Right forelimb (tissue), 1 donor: ENCODE results near the gene PGAM2.

Source experiments
- DNase-seq: peaks from one replicate; pipeline ENCODE4 v3.0.0-alpha.2; 2018

Gene PGAM2

DNA sequence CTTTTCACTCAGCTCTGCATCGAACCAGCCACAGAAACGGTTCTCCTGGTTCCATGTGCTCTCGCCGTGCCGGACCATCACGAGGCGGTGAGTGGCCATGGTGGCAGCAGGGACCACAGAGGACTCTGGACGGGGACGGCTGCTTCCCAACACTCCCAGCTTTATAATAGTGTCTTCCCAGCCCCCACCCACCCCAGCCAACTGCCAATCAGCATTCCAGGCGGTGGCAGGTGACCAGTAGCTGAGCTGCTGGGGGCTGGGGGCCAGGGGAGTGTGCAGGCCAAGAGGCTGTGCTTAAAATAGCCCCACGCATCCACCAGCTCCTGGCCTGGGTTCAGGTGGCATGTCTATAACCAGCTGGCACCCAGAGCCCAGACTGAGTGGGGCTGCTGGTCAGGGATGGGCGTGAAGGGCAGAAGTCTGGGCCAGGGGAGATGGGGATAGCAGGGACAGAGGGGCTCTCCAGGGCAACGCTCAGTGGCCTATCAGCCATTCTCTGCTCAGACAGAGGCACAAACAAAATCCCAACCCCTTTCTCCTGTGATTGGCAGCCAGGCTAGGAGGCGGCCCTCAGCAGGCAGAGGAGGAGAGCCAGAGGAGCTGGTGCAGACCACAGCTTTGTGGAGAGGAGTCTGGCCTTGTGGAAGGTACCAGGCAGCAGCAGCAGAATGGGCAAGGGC is at the start of gene PGAM2:
PGAM2 (minus strand) TSS at position 137 of the 680 bp plus-strand sequence; CDS start at position 99, 38 bp downstream.
- peak; percentile 75 for DNase-seq

DNA sequence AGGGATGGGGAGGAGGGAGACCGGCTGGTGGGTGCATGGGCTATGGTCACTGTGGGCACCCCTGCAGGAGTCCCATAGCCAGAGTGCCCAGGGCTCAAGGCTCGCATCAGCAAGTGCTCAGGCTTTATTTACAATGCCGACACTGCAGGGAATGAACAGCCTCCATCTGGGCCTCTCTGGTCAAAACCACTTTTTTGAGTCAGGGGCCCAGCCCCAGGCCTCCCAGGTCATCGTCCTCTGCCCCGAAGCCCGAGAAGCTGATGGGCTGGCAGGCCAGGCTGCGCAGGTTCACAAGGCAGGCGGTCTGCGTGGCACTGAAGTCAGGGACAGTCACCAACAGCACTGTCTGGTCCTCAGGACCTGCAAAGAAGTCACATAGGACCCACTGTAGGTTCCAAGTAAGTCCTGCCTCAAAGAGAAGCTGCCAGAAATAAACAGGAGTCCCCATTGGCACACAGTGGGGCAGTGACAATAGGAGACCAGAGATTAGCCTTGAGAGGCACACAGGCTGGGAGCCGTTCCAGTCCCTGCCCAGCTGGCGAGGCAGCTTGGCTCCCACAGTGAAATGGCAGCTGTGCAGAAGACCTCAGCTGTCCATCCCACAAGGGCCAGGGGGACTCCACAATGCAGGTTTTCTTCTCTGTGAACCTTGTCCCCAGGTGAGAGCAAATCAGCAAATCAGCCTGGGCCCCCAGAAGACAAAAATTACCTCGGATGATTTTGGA is 49.4 kb upstream of the PGAM2 start:
- no peak for DNase-seq

DNA sequence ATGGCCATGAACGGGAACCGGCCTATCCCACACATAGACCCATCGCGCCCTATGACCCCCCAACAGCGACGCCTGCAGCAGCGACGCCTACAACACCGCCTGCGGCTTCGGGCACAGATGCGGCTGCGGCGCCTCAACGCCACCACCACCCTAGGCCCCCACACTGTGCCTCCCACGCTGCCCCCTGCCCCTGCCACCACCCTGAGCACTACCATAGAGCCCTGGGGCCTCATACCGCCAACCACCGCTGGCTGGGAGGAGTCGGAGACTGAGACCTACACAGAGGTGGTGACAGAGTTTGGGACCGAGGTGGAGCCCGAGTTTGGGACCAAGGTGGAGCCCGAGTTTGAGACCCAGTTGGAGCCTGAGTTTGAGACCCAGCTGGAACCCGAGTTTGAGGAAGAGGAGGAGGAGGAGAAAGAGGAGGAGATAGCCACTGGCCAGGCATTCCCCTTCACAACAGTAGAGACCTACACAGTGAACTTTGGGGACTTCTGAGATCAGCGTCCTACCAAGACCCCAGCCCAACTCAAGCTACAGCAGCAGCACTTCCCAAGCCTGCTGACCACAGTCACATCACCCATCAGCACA is 48.5 kb upstream of the PGAM2 start:
- no peak for DNase-seq

DNA sequence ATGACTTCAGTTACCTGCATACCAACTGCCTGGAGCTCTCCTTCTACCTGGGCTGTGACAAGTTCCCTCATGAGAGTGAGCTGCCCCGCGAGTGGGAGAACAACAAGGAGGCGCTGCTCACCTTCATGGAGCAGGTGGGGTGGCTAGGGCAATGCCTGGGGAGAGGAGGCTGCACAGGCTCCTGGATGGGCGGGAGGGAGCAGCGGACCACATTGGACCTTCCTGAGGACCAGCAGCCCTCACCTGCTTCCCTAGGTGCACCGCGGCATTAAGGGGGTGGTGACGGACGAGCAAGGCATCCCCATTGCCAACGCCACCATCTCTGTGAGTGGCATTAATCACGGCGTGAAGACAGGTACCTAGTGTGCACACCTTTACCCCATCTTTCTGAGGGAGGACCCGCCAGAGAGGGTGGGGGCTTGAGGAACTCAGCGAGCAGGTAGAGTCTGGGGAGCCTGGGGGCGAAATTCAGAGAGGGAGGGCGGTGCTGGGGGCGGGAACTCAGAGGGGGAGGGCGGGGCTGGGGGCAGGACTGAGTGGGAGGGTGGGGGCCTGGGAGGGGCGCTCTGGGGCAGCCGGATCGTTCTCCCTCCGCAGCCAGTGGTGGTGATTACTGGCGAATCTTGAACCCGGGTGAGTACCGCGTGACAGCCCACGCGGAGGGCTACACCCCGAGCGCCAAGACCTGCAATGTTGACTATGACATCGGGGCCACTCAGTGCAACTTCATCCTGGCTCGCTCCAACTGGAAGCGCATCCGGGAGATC is 47.8 kb upstream of the PGAM2 start:
- no peak for DNase-seq

DNA sequence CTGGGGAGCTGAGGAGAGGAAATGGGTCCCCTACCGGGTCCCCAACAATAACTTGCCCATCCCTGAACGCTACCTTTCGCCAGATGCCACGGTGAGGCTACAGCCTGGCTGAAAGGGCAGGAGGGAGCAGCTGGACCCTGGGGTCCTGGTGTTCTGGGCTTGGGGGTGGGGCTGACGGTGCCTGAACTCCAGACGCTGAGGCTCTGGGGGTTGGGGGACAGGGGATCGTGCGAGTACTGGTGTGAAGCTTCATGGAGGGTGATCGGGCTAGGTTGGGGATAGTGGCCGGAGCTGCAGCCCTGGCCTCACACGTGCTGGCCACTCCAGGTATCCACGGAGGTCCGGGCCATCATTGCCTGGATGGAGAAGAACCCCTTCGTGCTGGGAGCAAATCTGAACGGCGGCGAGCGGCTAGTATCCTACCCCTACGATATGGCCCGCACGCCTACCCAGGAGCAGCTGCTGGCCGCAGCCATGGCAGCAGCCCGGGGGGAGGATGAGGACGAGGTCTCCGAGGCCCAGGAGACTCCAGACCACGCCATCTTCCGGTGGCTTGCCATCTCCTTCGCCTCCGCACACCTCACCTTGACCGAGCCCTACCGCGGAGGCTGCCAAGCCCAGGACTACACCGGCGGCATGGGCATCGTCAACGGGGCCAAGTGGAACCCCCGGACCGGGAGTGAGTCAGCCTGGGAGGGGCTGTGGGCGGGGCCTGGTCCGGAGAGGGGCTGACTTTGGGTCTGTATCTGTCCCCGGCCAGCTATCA is 47.0 kb upstream of the PGAM2 start:
- DNase-seq, result no peak

DNA sequence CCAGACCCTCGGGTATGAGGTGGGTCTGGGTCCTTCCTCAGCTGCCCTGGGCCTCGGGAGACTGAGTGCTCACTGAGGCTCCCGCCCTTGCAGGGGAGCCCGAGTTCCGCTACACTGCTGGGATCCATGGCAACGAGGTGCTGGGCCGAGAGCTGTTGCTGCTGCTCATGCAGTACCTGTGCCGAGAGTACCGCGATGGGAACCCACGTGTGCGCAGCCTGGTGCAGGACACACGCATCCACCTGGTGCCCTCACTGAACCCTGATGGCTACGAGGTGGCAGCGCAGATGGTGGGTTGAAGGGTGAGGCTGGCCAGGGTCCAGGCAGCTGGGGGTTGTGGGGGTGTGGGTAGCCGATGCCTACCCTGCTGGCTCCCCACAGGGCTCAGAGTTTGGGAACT is 46.4 kb upstream of the PGAM2 start:
- no peak for DNase-seq

DNA sequence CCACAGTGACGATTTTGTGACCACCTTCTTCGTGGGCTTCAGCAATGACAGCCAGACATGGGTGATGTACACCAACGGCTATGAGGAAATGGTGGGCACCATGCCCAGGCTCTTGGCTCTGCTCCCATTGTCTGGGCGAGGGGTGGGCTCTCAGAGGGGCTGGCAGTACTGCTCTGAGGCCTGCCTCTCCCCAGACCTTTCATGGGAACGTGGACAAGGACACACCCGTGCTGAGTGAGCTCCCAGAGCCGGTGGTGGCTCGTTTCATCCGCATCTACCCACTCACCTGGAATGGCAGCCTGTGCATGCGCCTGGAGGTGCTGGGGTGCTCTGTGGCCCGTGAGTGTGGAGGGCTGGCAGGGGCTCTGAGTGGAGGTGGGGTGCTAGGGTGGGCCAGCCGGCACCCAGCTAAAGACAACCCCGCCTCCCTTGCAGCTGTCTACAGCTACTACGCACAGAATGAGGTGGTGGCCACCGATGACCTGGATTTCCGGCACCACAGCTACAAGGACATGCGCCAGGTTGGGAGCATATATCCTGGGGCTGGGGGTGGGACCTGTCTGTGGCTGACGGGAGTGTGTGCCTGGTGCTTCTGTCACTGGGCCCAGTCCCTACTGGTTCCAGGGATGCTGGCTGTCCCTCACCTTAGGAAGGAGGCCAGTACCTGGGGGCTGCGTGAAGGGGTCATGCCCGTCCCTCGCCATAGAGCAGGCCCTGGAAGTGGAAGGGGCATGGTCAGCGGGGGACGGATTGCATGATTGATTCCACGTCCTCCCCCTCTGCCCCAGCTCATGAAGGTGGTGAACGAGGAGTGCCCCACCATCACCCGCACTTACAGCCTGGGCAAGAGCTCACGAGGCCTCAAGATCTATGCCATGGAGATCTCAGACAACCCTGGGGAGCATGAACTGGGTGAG is 45.6 kb upstream of the PGAM2 start:
- DNase-seq, result no peak

DNA sequence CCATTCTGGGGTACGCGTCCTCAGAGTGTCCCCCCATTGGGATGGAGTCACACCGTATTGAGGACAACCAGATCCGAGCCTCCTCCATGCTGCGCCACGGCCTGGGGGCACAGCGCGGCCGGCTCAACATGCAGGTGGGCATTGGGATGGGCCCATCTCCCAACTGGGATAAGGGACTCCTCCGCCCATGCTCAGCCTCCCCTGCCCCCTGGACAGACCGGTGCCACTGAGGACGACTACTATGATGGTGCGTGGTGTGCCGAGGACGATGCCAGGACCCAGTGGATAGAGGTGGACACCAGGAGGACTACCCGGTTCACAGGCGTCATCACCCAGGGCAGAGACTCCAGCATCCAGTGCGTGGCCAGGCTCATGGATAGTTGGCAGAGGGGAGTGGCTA is 44.6 kb upstream of the PGAM2 start:
- no peak for DNase-seq

DNA sequence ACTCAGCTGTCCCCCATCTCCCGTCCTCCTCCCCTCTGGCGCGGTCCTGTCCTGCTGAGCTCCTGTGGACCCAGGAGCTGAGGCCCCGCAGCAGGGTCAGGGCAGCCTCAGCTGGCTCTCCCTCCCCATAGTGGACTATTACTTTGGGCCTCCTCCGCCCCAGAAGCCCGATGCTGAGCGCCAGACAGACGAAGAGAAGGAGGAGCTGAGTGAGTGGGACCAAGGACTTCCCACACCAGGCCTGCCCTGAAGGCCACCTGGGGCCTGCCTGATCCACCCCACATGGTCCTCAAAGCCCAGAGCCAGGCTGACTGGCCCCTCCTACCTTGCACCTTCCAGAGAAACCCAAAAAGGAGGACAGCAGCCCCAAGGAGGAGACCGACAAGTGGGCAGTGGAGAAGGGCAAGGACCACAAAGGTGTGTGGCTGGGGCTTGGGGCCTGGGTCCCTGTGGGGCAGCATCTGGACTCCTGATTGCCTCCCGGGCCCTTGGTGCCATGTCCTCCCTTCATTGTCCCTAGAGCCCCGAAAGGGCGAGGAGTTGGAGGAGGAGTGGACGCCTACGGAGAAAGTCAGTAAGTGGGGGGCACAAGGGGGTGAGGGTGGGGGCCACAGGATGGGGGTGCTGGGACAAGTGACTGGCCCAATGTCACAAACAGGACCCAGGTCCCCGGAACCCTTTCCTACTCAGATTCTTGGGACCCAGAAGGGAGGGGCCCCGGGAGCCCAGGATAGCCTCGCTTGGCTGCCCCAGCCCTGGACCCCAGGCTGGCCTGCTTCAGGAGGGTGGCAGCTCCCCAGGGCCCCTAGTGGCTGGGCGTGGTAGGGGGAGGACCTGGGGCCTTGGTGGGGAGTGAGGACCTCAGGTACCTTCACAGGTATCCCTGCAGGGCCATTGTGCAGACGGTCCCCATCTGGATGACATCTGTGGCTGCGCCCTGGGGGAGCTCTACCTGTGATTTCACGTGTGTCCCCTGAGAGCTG is 43.7 kb upstream of the PGAM2 start:
- DNase-seq, result no peak

DNA sequence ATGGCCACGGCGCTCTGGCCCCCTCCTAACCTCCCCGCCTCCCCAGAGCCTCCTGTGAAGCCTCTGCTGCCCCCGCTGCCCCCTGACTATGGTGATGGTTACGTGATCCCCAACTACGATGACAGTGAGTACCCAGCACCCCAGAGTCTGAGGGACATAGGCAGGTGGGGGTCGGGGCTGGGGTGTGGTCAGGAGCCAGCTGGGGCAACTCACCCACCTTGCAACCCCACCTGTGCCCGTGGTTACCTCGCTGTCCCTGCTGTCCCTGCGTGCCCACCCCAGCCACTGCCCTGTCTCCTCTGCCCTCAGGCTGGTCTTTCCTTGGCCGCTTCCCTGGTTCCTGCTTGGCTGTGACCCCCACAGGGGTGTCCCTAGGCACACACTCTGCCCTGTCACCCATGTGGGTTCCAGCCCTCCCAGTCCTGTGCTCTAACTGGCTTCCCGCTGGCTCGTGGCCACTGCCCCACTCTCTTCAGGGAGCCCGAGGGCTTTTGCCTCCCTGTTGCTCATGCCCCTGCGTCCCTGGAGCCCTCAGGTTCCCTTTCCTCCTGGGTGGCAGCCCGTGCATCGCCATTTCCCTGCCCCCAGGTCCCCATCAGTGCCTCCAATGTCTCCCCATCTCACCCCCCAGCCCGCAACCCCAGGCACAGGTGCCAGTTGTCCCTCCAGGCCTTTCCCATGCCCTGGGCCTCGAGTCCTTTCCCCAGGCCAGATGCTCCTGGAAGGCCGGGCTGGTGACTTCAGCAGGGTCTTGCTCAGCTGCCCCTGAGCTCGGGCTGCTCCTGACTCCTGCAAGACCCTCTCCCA is 42.8 kb upstream of the PGAM2 start:
- no peak for DNase-seq

DNA sequence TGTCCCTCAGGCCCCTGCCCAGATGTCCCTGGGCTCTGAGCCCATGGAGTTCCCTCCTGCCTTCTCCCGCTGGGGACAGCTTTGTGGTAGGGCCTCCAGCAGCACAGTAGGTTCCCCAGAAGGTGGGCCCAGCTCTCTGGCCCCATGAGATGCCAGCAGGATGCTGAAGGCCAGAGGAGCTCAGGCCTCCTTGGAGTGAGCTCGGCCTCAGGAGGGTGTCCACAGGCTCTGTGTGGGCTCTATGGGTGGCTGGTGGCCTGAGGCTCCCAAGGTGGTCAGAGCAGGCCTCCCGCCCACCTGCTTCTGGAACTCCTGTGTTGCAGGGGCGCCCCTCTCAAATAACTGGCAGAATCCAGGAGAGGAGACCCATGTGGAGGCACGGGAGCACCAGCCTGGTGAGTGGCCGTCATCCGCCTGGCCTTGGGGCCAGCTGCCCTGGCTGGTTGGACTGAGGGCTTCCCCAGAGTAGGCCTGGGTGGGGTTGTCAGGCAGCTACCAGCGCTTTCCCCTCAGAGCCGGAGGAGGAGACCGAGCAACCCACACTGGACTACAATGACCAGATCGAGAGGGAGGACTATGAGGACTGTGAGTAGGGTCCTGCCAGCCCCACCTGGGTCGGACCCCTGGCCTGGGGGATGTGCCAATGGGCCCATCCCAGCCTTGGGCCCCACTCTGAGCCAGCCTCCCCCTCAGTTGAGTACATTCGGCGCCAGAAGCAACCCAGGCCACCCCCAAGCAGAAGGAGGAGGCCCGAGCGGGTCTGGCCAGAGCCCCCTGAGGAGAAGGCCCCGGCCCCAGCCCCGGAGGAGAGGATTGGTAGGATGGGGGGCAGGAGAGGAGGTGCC is 42.0 kb upstream of the PGAM2 start:
- DNase-seq, result no peak

DNA sequence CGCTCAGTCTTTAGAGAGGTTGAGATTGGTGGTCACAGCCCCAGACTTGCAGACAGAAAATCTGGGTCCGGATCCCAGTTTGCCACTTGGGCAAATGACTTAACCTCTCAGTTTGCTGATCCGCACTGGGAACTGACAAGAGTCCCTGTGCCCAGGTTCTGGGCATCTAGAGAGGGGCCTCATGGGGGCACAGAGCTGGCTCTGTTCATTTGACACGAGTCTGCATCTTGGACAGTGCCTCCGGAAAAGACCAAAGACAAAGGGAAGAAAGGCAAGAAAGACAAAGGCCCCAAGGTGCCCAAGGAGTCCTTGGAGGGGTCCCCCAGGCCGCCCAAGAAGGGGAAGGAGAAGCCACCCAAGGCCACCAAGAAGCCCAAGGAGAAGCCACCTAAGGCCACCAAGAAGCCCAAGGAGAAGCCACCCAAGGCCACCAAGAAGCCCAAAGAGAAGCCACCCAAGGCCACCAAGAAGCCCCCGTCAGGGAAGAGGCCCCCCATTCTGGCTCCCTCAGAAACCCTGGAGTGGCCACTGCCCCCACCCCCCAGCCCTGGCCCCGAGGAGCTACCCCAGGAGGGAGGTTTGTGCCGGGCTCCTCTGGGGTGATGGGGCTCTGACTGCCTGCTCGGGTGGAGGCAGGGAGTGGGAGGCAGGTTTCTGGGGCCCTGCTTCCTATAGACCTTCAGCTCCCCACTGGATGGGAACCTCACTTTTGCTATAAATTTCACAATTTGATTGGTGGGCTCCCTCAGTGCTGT is 41.1 kb upstream of the PGAM2 start:
- no peak for DNase-seq

DNA sequence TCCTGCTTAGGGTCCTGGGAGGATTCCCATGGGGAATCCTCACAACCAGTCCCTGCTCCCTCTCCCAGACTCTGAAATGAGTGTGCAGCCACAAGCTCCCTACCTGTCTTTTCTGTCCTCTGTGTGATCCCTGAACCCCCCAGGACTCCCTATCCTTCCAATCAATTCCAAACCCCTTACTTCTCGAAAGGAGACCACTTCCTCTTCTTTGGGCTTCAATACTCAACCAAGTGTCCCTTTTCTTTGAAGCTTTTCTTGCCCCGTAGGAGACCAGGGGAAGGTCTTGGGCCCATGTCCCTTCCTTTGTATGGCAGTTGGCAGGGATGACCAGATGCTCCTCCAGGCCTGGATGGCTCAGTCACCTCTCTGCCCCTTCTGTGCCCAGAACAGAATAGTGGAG is 40.5 kb upstream of the PGAM2 start:
- no peak for DNase-seq

DNA sequence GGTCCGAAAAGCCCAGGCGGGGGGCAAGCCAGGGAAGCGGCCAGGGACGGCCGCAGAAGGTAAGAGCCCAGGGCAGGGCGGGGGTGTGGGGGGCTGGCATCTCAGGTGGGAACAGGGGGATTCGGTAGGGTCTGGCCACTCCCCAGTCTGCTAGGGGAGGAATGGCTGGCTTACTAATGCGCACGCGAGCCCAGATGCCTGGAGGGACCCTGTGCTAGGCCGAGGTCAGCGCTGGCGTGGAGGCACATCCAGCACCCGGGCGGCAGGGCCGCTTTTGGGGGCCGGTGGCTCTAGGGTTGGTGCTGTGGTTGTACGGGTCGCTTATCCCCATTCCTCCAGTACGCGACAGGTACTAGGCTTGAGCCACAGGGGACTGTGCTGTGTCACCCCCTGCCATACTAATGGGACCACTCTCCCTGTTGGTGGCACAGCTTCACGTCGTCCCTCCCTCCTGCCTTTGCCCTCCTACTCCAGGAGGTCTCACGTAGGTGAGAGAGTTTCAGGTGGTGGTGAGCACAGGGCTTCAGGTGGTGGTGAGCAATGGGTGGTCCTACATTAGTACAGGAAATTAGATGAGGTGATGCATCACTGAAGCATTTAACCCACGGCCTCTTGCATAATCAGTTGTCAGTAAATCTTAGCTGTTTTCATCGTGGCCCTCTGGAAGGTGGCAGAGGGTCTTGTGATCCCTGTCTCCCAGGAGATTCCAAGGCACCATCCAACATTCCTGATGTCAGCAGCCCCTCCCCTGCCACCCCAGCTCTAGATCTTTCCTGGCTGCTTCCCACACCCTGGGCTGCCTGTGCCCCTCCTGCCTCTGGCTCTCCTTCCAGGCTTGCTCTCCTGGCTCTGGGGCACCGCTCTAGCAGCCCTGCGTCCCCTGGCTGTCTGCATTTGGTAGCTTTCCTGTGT is 39.7 kb upstream of the PGAM2 start:
- no peak for DNase-seq

DNA sequence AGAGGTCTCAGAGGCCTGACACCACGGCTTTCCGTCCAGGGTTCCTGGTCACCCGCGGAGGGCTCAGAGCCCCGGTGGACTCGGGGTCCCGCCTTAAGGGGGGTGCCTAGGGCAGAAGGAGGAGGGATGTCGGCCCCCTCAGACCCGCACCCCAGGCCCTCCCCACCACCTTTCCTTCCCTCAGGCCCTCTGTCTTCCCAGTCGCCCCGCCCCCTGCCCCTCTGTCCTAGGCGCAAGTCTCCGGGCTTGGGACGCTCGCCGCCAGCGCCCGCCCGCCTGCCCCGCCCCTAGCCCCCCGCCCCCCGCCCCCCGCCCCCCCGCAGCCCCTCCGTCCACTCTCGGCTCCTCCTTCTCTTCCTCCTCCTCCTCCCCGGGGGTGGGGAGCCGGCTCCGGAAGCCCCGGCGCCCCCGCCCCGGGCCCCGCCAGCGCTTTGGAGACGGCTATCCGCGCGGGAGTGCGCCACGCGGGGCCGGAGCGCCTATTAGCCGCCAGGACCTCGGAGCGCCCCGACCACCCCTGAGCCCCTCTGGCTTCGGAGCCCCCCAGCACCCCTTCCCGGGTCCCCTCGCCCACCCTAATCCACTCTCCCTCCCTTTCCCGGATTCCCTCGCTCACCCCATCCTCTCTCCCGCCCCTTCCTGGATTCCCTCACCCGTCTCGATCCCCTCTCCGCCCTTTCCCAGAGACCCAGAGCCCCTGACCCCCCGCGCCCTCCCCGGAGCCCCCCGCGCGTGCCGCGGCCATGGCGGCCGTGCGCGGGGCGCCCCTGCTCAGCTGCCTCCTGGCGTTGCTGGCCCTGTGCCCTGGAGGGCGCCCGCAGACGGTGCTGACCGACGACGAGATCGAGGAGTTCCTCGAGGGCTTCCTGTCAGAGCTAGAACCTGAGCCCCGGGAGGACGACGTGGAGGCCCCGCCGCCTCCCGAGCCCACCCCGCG is 38.8 kb upstream of the PGAM2 start, which contains the start of gene AEBP1:
AEBP1 (plus strand) TSS at position 423 of the 937 bp plus-strand sequence; CDS start at position 744, 321 bp downstream.
- DNase-seq, result peak; percentile 70
